T-helper 1 cell treated with Interleukin-12 subunit alpha and Interleukin-12 subunit beta and Interleukin-4 antibody, amounts not matched to agents 30 μg/mL and 1 μg/mL, for 36 hours (primary cell): ENCODE measurements around the gene EIPR1.

Experiments used
- H3K27ac Mint-ChIP-seq: one replicate; pipeline ENCODE4 v1.8.0; 2021; ENCODE audit warnings: mild to moderate bottlenecking, mixed read lengths
- H3K27me3 Mint-ChIP-seq: one replicate; pipeline ENCODE4 v1.8.0; 2021; ENCODE audit warnings: low read depth, mixed read lengths
- H3K36me3 Mint-ChIP-seq: one replicate; pipeline ENCODE4 v1.8.0; 2021; ENCODE audit warnings: low read depth, mixed read lengths
- H3K4me1 Mint-ChIP-seq: one replicate; pipeline ENCODE4 v1.8.0; 2021; ENCODE audit warnings: low read depth, mixed read lengths
- H3K4me3 Mint-ChIP-seq: one replicate; pipeline ENCODE4 v1.8.0; 2021; ENCODE audit warnings: mild to moderate bottlenecking, moderate library complexity, mixed read lengths
- H3K9me3 Mint-ChIP-seq: one replicate; pipeline ENCODE4 v1.8.0; 2021; ENCODE audit warnings: mixed read lengths

Gene EIPR1

GRCh38 chr2:3409627-3410170 is 32.1 kb upstream of the EIPR1 start:
- H3K27ac Mint-ChIP-seq = no peak overlapping the region
- H3K4me1 Mint-ChIP-seq = peaks cover under 1% of the 10 kb centered on the region
- peaks cover 7% of the 10 kb centered on the region for H3K36me3 Mint-ChIP-seq
- H3K27me3 Mint-ChIP-seq = no peaks in the 10 kb centered on the region
- no peaks in the 10 kb centered on the region for H3K9me3 Mint-ChIP-seq
- H3K4me3 Mint-ChIP-seq = no peak overlapping the region

- Mint-ChIP-seq H3K9me3 (no peaks in the 10 kb centered on the region), H3K36me3 (peaks cover 12% of the 10 kb centered on the region), H3K27ac (no peak overlapping the region), H3K4me3 (no peak overlapping the region), H3K4me1 (peaks cover 5% of the 10 kb centered on the region), H3K27me3 (no peaks in the 10 kb centered on the region)
Observed at GRCh38 chr2:3408781-3409180, 31.2 kb upstream of the EIPR1 start.

GRCh38 chr2:3406501-3406900 is 28.9 kb upstream of the EIPR1 start:
- Mint-ChIP-seq H3K9me3 (no peaks in the 10 kb centered on the region), H3K27ac (no peak overlapping the region), H3K4me1 (peaks cover 5% of the 10 kb centered on the region), H3K27me3 (no peaks in the 10 kb centered on the region), H3K36me3 (peaks cover 17% of the 10 kb centered on the region), H3K4me3 (no peak overlapping the region)

GRCh38 chr2:3405876-3406275 is 28.3 kb upstream of the EIPR1 start:
- no peaks in the 10 kb centered on the region for H3K27me3 Mint-ChIP-seq
- H3K4me3 Mint-ChIP-seq = no peak overlapping the region
- H3K27ac Mint-ChIP-seq = peak overlapping the region; percentile 23
- peaks cover 14% of the 10 kb centered on the region for H3K36me3 Mint-ChIP-seq
- no peaks in the 10 kb centered on the region for H3K9me3 Mint-ChIP-seq
- H3K4me1 Mint-ChIP-seq = peaks cover 5% of the 10 kb centered on the region

DNA sequence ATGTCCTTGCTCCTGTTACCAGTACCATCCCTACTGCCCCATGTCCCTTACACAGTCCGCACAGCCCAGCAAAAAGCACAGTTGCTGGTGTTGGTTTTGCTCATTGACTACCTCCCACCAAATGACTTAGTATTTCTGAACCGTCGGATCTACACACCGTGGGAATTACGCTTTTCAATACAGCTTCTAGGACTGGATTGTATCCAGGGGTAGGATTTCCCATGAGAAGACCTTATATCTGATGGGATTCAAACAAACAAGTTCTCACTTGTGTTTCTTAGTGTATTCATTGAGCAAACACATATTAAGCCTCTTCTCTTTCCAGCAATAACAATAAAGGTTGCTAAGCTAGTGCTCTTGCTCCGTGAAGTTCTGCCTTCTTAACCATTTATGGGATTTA is 27.7 kb upstream of the EIPR1 start:
- H3K9me3 Mint-ChIP-seq = no peaks in the 10 kb centered on the region
- H3K27me3 Mint-ChIP-seq = no peaks in the 10 kb centered on the region
- no peak overlapping the region for H3K4me3 Mint-ChIP-seq
- peaks cover 16% of the 10 kb centered on the region for H3K36me3 Mint-ChIP-seq
- H3K4me1 Mint-ChIP-seq = peaks cover 5% of the 10 kb centered on the region
- no peak overlapping the region for H3K27ac Mint-ChIP-seq

GRCh38 chr2:3404349-3404894 is 26.8 kb upstream of the EIPR1 start:
- Mint-ChIP-seq H3K9me3 (no peaks in the 10 kb centered on the region), H3K4me1 (peaks cover 5% of the 10 kb centered on the region), H3K27ac (no peak overlapping the region), H3K36me3 (peaks cover 15% of the 10 kb centered on the region), H3K27me3 (no peaks in the 10 kb centered on the region), H3K4me3 (no peak overlapping the region)

GRCh38 chr2:3403587-3404334 is 26.1 kb upstream of the EIPR1 start:
- Mint-ChIP-seq H3K27me3 (no peaks in the 10 kb centered on the region), H3K27ac (no peak overlapping the region), H3K4me1 (peaks cover 5% of the 10 kb centered on the region), H3K9me3 (no peaks in the 10 kb centered on the region), H3K36me3 (peaks cover 15% of the 10 kb centered on the region), H3K4me3 (no peak overlapping the region)

- Mint-ChIP-seq H3K4me1 (peaks cover 5% of the 10 kb centered on the region), H3K27ac (no peak overlapping the region), H3K9me3 (peaks cover 27% of the 10 kb centered on the region), H3K27me3 (no peaks in the 10 kb centered on the region), H3K36me3 (peaks cover 44% of the 10 kb centered on the region), H3K4me3 (no peak overlapping the region)
Observed at GRCh38 chr2:3399829-3400228, 22.2 kb upstream of the EIPR1 start.

DNA sequence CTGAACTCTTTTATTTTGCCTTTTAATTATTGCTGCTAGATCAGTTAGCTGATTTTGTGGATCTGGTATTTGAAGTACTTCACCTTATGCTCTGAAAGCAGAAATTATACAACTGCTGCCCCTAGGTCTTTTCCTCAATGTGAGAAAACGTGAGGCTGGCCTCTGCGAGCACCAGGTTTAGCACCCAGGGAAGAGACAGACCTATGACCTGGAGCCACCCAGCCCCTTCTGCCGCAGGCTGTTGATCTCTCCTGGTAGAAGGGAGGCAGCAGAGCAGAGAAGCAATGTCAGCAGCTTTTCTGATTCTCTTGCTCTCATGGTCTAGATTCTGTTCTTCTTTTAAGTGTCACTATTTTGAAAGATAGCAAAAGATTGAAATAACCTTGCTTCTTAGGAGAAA is 21.8 kb upstream of the EIPR1 start:
- Mint-ChIP-seq H3K36me3 (peaks cover 48% of the 10 kb centered on the region), H3K27ac (no peak overlapping the region), H3K9me3 (peaks cover 32% of the 10 kb centered on the region), H3K4me3 (no peak overlapping the region), H3K27me3 (no peaks in the 10 kb centered on the region), H3K4me1 (peaks cover 2% of the 10 kb centered on the region)

- Mint-ChIP-seq H3K27ac (no peak overlapping the region), H3K36me3 (peaks cover 49% of the 10 kb centered on the region), H3K4me1 (no peaks in the 10 kb centered on the region)
Observed at GRCh38 chr2:3398857-3399256, 21.2 kb upstream of the EIPR1 start.

DNA sequence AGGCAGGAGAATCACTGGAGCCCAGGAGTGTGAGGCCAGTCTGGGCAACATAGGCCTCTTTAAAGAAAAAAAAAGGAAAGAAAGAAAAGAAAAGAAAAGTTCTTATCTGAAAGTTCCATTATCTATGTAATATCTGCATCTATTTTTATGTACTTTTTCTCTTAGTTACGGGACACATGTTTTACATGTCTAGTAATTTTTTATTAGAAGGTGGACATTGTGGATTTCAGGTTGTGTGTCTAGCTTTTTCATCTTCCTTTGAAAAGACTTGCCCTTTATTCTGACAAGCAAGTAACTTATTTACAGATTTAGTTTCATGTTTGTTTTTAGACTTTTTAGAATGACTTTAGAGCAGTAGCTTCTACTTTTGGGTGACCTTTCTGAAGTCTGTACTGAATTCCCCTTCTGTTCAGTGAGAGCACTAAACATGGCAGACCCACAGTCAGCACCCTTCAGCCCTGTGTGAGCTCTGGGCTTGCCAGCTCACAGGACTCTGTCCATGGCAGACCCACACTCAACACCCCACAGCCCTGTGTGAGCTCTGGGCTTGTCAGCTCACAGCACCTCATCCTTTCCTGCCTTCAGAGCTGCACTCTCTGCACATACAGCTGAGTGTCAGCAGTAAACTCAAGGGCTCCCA is 19.4 kb upstream of the EIPR1 start:
- Mint-ChIP-seq H3K4me1 (no peaks in the 10 kb centered on the region), H3K9me3 (peaks cover 33% of the 10 kb centered on the region), H3K4me3 (no peak overlapping the region), H3K36me3 (peaks cover 60% of the 10 kb centered on the region), H3K27ac (no peak overlapping the region), H3K27me3 (no peaks in the 10 kb centered on the region)

More at GRCh38 chr2:3398857-3399256, 21.2 kb upstream of the EIPR1 start:
- Mint-ChIP-seq H3K9me3 (peaks cover 33% of the 10 kb centered on the region), H3K4me3 (no peak overlapping the region), H3K27me3 (no peaks in the 10 kb centered on the region)

- Mint-ChIP-seq H3K4me3 (no peak overlapping the region), H3K27ac (no peak overlapping the region), H3K27me3 (no peaks in the 10 kb centered on the region), H3K9me3 (peaks cover 26% of the 10 kb centered on the region), H3K4me1 (no peaks in the 10 kb centered on the region), H3K36me3 (peaks cover 65% of the 10 kb centered on the region)
Observed at GRCh38 chr2:3392216-3392615, 14.6 kb upstream of the EIPR1 start.

DNA sequence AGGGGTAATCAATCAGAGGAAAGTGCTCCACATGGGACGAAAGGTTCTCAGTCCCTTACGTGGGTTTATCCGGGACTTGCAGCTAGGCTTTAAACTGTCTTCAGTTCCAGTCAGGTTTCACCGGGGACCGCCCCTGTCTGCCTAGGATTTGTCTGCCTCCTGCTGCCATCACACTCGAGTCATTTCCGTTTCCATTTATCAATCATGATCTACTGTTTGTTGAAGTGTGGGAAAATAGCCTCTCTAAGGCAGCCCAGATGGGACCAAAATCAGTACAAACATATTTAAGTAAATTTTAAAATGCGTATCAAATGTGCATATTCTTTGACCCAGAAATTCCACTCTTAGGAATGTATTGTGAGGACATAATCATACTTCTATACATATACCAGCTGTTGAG is 12.4 kb upstream of the EIPR1 start:
- no peaks in the 10 kb centered on the region for H3K27me3 Mint-ChIP-seq
- peaks cover 48% of the 10 kb centered on the region for H3K36me3 Mint-ChIP-seq
- no peak overlapping the region for H3K27ac Mint-ChIP-seq
- peaks cover 8% of the 10 kb centered on the region for H3K9me3 Mint-ChIP-seq
- H3K4me1 Mint-ChIP-seq = no peaks in the 10 kb centered on the region
- no peak overlapping the region for H3K4me3 Mint-ChIP-seq

DNA sequence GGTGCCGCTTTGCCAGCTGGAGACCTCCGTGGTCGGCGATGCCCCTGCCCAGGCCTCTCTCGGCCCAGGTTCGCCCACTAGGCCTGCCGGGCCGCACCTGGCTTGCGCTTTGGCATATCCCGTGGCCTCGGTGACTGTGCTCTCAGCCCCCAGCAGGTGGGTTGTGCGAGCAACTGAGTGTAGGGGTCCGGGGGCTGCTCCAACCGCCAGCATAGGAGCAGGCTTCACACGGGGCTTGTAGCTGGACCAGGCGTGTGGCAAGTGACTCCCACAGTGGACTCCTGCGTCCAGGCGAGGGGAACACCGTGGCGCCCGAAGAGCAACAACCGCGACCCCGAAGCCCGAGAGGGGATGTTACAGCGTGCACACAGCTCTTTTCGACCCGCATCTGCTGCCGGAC is 11.6 kb upstream of the EIPR1 start:
- no peak overlapping the region for H3K27ac Mint-ChIP-seq
- no peak overlapping the region for H3K4me3 Mint-ChIP-seq
- H3K4me1 Mint-ChIP-seq = peaks cover 4% of the 10 kb centered on the region
- H3K27me3 Mint-ChIP-seq = no peaks in the 10 kb centered on the region
- no peaks in the 10 kb centered on the region for H3K9me3 Mint-ChIP-seq
- peaks cover 40% of the 10 kb centered on the region for H3K36me3 Mint-ChIP-seq

DNA sequence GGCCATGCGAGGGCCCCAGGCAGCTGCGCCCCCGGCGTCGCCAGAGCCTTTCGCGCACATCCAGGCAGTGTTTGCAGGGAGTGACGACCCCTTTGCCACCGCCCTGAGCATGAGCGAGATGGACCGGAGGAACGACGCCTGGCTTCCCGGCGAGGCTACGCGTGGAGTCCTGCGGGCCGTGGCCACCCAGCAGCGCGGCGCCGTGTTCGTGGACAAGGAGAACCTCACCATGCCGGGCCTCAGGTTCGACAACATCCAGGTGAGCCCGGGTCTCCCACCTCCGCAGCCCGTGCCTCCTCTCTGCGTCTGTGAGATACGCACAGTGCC is 10.8 kb upstream of the EIPR1 start:
- peaks cover 4% of the 10 kb centered on the region for H3K4me1 Mint-ChIP-seq

More for the DNA sequence above, 10.8 kb upstream of the EIPR1 start:
- no peaks in the 10 kb centered on the region for H3K9me3 Mint-ChIP-seq
- H3K4me3 Mint-ChIP-seq = no peak overlapping the region
- H3K27ac Mint-ChIP-seq = no peak overlapping the region
- H3K36me3 Mint-ChIP-seq = peaks cover 33% of the 10 kb centered on the region
- H3K27me3 Mint-ChIP-seq = no peaks in the 10 kb centered on the region
